GM12878 (cell line): ENCODE data around the gene STK11. TPM values are rescaled to one million over a fixed set of nuclear protein-coding genes. Genes with fewer than 3 reads are reported as not detected.

ENCODE experiments used
- ATAC-seq: fragments of 200-7000 bp; cut with Tn5 transposase; 3 replicates; pipeline ENCODE4 v1.9.1; 2020; ENCODE audit warnings: mild to moderate bottlenecking, moderate library complexity
- BruUV-seq: library from RNA; stranded (reverse); fragments of 400-500 nt; replicated peaks from 2 replicates; lab custom pipeline; 2021; lab: Mats Ljungman, UMichigan
- CTCF ChIA-PET: fragments of 300-600 bp; sonication (Branson Sonifier 250); formaldehyde crosslinking; extraction: SDS; loops from one replicate; lab custom pipeline; 2021; ENCODE audit warnings: inconsistent platforms; lab: Yijun Ruan, JAX
- POLR2A ChIA-PET: fragments of 350-600 bp; formaldehyde crosslinking; extraction: SDS; loops from one replicate; lab custom pipeline; 2021; ENCODE audit warnings: inconsistent platforms; lab: Charles Lee
- RAD21 ChIA-PET: fragments of 300-600 bp; sonication (Branson Sonifier 250); formaldehyde crosslinking; loops from one replicate; lab custom pipeline; 2023; ENCODE audit warnings: antibody characterized with exemption; ENCODE audit not compliant: unreplicated experiment; lab: Charles Lee
- SMC1A ChIA-PET: fragments of 300-600 bp; sonication (Branson Sonifier 250); formaldehyde crosslinking; loops from one replicate; lab custom pipeline; 2023; ENCODE audit not compliant: unreplicated experiment, uncharacterized antibody; lab: Charles Lee
- DNase-seq: peaks from one replicate; pipeline ENCODE4 v3.0.0-alpha.2; 2011; ENCODE audit warnings: low read depth, low spot score
- FAIRE-seq: peaks from 3 replicates; lab custom pipeline; 2011; peaks lifted over from hg19 to GRCh38; lab: Jason Lieb, UNC
- H2AFZ ChIP-seq: 2 replicates; pipeline ENCODE4 v1.6.0; 2011; ENCODE audit warnings: low read depth, low read length, control low read depth; ENCODE audit not compliant: control insufficient read depth
- H3K27ac ChIP-seq: 2 replicates; pipeline ENCODE4 v1.5.1; 2011; ENCODE audit warnings: control low read depth; ENCODE audit not compliant: control insufficient read depth, insufficient read depth
- H3K27me3 ChIP-seq, 2 experiments: replicated peaks in 1 of 2; 2 replicates each; pipeline versions ENCODE4 v1.6.0 to v1.6.1; 2011; ENCODE audit warnings: low read length in 1 of 2; ENCODE audit not compliant: control insufficient read depth in 2 of 2, insufficient read depth in 2 of 2
- H3K36me3 ChIP-seq, 2 experiments: 2 replicates each; pipeline ENCODE4 v1.5.1; 2011; ENCODE audit warnings: low read length in 1 of 2; ENCODE audit not compliant: control insufficient read depth in 2 of 2, insufficient read depth in 2 of 2
- H3K4me1 ChIP-seq: 2 replicates; pipeline ENCODE4 v1.6.1; 2011; ENCODE audit warnings: mild to moderate bottlenecking, low read length, moderate library complexity, mixed read lengths; ENCODE audit not compliant: control insufficient read depth, insufficient read depth
- H3K4me2 ChIP-seq: 2 replicates; pipeline ENCODE4 v1.6.0; 2011; ENCODE audit warnings: control low read depth; ENCODE audit not compliant: control insufficient read depth, insufficient read depth
- H3K4me3 ChIP-seq: fragments of 200-600 bp; sonication (generic); 2 replicates; pipeline ENCODE4 v1.5.1; 2016
- H3K79me2 ChIP-seq: 2 replicates; pipeline ENCODE4 v1.6.0; 2011; ENCODE audit warnings: low read length; ENCODE audit not compliant: control insufficient read depth, insufficient read depth
- H3K9ac ChIP-seq: 2 replicates; pipeline ENCODE4 v1.8.0; 2011; ENCODE audit warnings: low read length, control low read depth, mixed read lengths; ENCODE audit not compliant: control insufficient read depth, insufficient read depth
- H3K9me3 ChIP-seq: replicated peaks from 3 replicates; pipeline ENCODE4 v1.5.1; 2011; ENCODE audit warnings: mild to moderate bottlenecking, low read length; ENCODE audit not compliant: control insufficient read depth, insufficient read depth
- H4K20me1 ChIP-seq: 2 replicates; pipeline ENCODE4 v1.6.0; 2011; ENCODE audit not compliant: control insufficient read depth, insufficient read depth
- IKZF2 ChIP-seq, 2 experiments: fragments of 450-650 bp; IDR thresholded peaks; 2 replicates each; pipeline ENCODE4 v1.6.1; 2017; ENCODE audit warnings: mild to moderate bottlenecking in 2 of 2, moderate library complexity in 2 of 2
- IRF4 ChIP-seq: IDR thresholded peaks from 2 replicates; pipeline ENCODE4 v1.6.1; 2011; ENCODE audit warnings: low read depth, low read length
- KLF5 ChIP-seq: fragments of 450-650 bp; IDR thresholded peaks from 2 replicates; pipeline ENCODE4 v1.6.1; 2014; ENCODE audit warnings: mild to moderate bottlenecking; ENCODE audit not compliant: partially characterized antibody
- MYB ChIP-seq: fragments of 150-350 bp; IDR thresholded peaks from 2 replicates; pipeline ENCODE4 v1.6.1; 2014; ENCODE audit warnings: mild to moderate bottlenecking, low read depth, low read length, borderline replicate concordance
- PAX5 ChIP-seq: IDR thresholded peaks from 2 replicates; pipeline ENCODE4 v1.6.1; 2011; ENCODE audit warnings: low read depth, low read length, borderline replicate concordance
- PML ChIP-seq: IDR thresholded peaks from 2 replicates; pipeline ENCODE4 v1.6.1; 2012; ENCODE audit warnings: low read length, inconsistent platforms
- RBBP5 ChIP-seq: fragments of 200-600 bp; sonication (generic); conservative IDR thresholded peaks from 2 replicates; pipeline ENCODE4 v1.6.1; 2016
- TARDBP ChIP-seq: IDR thresholded peaks from 2 replicates; pipeline ENCODE4 v1.6.1; 2016; ENCODE audit warnings: borderline replicate concordance
- WRNIP1 ChIP-seq: IDR thresholded peaks from 2 replicates; pipeline ENCODE4 v1.6.1; 2011; ENCODE audit warnings: low read depth, low read length, improper control_type of control experiment, borderline replicate concordance
- WGBS: methylation state at CpG from one replicate; pipeline ENCODE4 v1.1.6; 2016; ENCODE audit warnings: low lambda C conversion rate; ENCODE audit not compliant: insufficient replicate concordance, insufficient coverage; ENCODE audit errors: missing lambda C conversion rate; 5-methylcytosine and 5-hydroxymethylcytosine counted together
- in situ Hi-C: fragments of 300-500 bp; cut with MboI; formaldehyde crosslinking; loops from 9 replicates; pipeline ENCODE4 v1.14.3; 2018; ENCODE audit warnings: mixed read lengths
- intact Hi-C: fragments of 100-400 bp; cut with micrococcal nuclease; formaldehyde crosslinking; loops from one replicate; pipeline ENCODE4 v1.14.2; 2022; ENCODE audit not compliant: unreplicated experiment
- polyA plus RNA-seq, 11 experiments: library from polyadenylated mRNA; depleted of rRNA in 4 of 11; unstranded in 6 of 11; stranded (reverse) in 5 of 11; fragments of >200 nt; fragmentation: Nextera tagmentation in 4 of 11; fragmentation: Illumina TruSeq in 1 of 11; extraction: Ambion mirVana in 4 of 11; extraction: Trizol in 1 of 11; gene quantifications; 1 replicate in 1 of 11; 2 replicates in 10 of 11; pipeline versions ENCODE4 v1.2.1 to v1.2.3, GENCODE V29; 2011 to 2016; ENCODE audit warnings: inconsistent platforms in 2 of 11, missing spikeins in 2 of 11, low read depth in 1 of 11
- total RNA-seq, 4 experiments: library from RNA; depleted of rRNA in 3 of 4; stranded (reverse); fragments of >200 nt in 3 of 4; fragmentation: Illumina TruSeq in 1 of 4; extraction: Trizol in 1 of 4; gene quantifications; 2 replicates each; pipeline versions ENCODE4 v1.2.1 to v1.2.3, GENCODE V29; 2013 to 2021
- TF ChIP-seq, protein P1 (sequence below): fragments of 450-650 bp; formaldehyde crosslinking; IDR thresholded peaks from 2 replicates; pipeline ENCODE4 v1.4.0; 2020; ENCODE audit warnings: mild to moderate bottlenecking, moderate library complexity

The STK11 gene
- total and polyA plus RNA-seq, 10 of the 15 experiments (the other 5 are each of a cell fraction or from before 2014, with no cell fraction given), result 0.33 to 71.0 (median 23.8) TPM

DNA sequence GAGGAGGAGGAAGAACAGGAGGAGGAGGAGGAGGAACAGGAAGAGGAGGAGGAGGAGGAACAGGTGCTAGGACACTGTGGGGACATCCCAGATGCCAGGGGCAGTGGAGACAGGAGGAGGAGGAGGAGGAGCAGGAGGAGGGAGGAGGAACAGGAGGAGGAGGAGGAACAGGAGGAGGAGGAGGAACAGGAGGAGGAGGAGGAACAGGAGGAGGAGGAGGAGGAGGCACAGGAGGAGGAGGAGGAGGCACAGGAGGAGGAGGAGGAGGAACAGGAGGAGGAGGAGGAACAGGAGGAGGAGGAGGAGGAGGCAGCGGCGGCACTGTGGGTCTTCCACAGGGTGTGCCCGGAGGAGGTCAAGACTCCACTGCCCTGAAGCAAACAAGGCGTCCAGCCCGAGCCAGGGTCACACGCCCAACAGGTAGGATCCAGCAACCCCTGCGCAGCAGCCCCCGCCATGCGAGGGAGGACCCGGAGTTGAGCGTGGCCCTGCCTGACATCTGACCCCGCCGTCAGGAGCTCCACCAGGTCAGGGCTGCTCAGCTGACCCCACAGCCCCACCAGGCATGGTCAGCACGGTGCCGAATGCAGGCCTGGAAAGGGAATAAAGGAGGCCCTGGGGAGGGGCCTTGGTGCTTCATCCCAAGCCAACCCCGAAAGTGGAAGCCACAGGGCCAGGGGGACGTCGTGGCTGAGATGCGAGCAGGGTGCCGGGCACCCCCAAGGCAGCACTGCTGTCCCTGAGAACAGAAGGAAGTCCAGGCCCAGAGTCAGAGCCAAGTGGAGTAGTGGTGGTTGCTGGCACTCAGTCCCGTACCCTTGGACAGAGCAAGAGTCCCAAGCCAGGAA, 40.7 kb upstream of the STK11 start:
- no peak for DNase-seq
- WGBS, result 82% methylated on average over 21 of the region's 21 CpGs
- Histone ChIP-seq H3K9ac (no peak overlapping the region), H3K4me1 (no peaks in the 10 kb centered on the region), H4K20me1 (no peaks in the 10 kb centered on the region), H2AFZ (no peak overlapping the region), H3K36me3 (peaks cover 5% of the 10 kb centered on the region in 2 experiments; a peak in 3 of 4 replicates), H3K4me2 (no peak overlapping the region), H3K79me2 (peaks cover 13% of the 10 kb centered on the region), H3K4me3 (no peak overlapping the region), H3K27ac (no peak overlapping the region), H3K9me3 (peaks cover 1% of the 10 kb centered on the region; the same call in 1 of the 3 replicates), H3K27me3 (no peaks in the 10 kb centered on the region)
- CTCF ChIA-PET, result no interaction called here
- POLR2A ChIA-PET, result no interaction called here
- no TSS peak for BruUV-seq
- intact Hi-C loops, result no loop called here
- RAD21 ChIA-PET, result no interaction called here
- no peak for ATAC-seq
- in situ Hi-C loops, result no loop called here
- SMC1A ChIA-PET, result no interaction called here
- TF ChIP-seq PAX5, result no peak
- no peak for TF ChIP-seq RBBP5
- FAIRE-seq, result no peak

DNA sequence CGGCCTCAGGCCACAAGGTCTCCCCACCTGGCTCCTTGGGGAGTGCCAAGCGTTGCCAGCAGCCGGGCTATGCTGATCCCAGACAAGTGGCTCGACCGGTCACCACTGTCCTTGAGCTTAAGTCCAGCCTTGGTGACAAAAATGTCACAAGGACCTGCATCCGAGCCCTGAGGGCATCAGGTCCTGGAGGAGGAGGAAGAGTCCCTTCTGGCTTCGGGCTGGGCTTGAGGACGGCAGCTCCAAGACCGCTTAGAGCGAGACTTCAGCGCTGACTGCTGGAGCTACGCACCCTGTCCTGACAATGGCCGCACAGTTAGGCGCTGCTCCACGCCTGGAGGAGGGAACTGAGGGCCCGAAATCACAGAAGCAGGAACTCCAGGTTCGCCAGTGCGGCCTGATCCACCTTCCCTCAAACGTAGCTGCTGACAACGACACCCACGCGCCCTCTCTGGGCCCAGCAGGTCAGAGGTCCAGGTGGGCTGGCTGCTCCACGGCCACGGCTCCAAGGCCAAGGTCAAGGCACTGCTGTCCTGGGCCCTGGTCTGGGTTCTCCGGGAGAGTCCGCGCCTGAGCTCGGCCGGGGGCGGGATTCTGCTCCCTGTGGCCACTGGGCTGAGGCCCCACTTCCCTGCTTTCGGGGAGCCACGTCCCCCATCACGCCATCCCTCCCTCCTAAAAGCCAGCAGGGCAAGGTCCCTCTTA, 38.6 kb upstream of the STK11 start:
- ChIA-PET POLR2A (no interaction called here), CTCF (no interaction called here), RAD21 (no interaction called here), SMC1A (no interaction called here)
- peaks cover 3% of the 10 kb centered on the region; the same call in 1 of the 2 replicates for H3K4me1 ChIP-seq
- no peaks in the 10 kb centered on the region for H3K27me3 ChIP-seq
- H3K27ac ChIP-seq, result no peak overlapping the region
- H4K20me1 ChIP-seq, result no peaks in the 10 kb centered on the region
- no peak overlapping the region for H3K4me3 ChIP-seq
- WGBS, result 97% methylated on average over 32 of the region's 33 CpGs
- peaks cover 34% of the 10 kb centered on the region for H3K79me2 ChIP-seq
- H3K9me3 ChIP-seq, result peaks cover 1% of the 10 kb centered on the region; the same call in 1 of the 3 replicates
- no peak overlapping the region for H3K4me2 ChIP-seq
- no TSS peak for BruUV-seq
- DNase-seq (no peak), ATAC-seq (no peak), FAIRE-seq (no peak)
- peaks cover 5% of the 10 kb centered on the region in 2 experiments; a peak in 3 of 4 replicates for H3K36me3 ChIP-seq
- no peak overlapping the region for H3K9ac ChIP-seq
- in situ Hi-C loops, result no loop called here
- intact Hi-C loops, result no loop called here
- no peak overlapping the region for H2AFZ ChIP-seq
- TF ChIP-seq IRF4 (no peak), TARDBP (no peak), MYB (no peak), KLF5 (no peak), PML (no peak), IKZF2 (IDR thresholded peaks at IDR 0.05) (no peak), WRNIP1 (no peak)
- TF ChIP-seq, protein P1, sequence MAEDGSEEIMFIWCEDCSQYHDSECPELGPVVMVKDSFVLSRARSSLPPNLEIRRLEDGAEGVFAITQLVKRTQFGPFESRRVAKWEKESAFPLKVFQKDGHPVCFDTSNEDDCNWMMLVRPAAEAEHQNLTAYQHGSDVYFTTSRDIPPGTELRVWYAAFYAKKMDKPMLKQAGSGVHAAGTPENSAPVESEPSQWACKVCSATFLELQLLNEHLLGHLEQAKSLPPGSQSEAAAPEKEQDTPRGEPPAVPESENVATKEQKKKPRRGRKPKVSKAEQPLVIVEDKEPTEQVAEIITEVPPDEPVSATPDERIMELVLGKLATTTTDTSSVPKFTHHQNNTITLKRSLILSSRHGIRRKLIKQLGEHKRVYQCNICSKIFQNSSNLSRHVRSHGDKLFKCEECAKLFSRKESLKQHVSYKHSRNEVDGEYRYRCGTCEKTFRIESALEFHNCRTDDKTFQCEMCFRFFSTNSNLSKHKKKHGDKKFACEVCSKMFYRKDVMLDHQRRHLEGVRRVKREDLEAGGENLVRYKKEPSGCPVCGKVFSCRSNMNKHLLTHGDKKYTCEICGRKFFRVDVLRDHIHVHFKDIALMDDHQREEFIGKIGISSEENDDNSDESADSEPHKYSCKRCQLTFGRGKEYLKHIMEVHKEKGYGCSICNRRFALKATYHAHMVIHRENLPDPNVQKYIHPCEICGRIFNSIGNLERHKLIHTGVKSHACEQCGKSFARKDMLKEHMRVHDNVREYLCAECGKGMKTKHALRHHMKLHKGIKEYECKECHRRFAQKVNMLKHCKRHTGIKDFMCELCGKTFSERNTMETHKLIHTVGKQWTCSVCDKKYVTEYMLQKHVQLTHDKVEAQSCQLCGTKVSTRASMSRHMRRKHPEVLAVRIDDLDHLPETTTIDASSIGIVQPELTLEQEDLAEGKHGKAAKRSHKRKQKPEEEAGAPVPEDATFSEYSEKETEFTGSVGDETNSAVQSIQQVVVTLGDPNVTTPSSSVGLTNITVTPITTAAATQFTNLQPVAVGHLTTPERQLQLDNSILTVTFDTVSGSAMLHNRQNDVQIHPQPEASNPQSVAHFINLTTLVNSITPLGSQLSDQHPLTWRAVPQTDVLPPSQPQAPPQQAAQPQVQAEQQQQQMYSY (CRISPR knock-in tag), result no peak
